GM21515 (cell line): ENCODE data around the gene BTBD2.
"Not testable (repeated sequence)": the region's sequence is repeated elsewhere in the genome, so short reads cannot be mapped to it uniquely, and the experiment has no call there.

Source experiments
- ATAC-seq: cut with Tn5 transposase; IDR thresholded peaks from one replicate; pipeline ENCODE4 v1.9.1; 2021; ENCODE audit not compliant: unreplicated experiment

Gene BTBD2

DNA sequence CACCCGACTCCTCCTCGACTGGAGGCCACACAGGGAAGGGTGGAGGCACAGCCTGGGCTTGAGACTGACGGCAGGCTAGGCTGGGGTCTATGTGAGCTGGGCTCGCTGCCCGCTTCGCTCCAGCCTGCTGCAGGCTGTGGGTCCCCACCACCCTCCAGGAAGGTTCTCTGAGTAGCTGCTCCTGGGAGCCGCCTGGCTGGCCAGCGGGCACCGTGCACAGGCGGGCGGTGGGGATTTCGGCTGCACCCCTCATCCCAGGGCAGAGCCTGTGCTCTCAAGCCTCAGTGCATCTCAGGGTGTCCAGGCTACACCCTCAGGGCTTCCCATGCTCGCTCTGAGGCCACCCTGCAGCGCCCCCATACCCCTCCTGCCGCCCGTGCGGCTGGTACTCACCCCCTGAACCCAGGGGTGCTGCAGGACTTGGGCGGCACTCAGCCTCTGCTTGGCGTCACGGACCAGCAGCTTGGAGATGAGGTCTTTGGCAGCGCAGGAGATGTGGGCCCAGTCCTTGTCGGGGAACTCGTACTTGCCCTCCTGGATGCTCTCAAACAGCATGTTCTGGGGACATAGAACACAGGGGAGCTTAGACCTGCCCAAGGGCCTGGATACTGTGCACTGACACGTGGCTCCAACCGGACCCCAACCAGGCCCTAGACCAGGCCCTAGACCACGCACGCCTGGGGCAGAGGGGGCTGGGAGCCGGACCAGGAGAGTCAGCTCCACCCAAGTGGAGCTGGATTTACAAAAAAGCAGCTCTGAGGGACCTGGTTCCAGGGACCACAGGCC is 25.3 kb upstream of the BTBD2 start:
- no peak for ATAC-seq

DNA sequence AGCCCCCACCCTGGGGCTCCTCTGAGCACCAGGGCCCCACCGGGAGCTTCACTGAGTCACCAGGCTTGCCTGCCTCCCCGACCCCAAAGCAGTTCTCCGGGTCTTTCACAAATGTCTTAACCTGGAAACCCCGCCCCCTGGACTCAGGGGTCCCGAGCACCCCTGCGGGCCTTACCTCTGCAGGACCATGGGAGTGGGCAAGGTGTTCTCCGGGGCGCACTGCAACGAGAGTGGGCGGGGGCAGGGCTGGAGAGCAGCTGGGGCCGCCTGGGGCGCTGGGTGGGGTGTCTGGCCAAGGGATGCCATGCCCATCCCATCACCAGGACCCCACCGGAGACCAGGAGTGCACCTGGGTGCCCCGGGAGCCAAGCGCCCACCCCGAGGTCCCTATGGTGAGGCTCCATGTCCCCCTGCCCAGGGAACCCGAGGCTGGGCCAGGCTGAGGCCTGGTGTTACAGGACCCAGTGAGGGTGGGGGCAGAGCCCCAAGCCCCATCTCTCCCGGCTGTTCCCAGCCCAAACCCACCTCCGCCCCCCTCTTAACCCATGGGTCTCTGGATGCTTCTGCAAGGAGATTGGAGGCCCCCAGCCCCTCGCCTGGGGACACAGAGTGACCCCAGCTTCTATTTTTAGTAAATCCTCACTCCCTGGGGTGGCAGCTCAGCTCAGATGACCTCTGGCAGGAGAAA is 24.6 kb upstream of the BTBD2 start:
- ATAC-seq = no peak

DNA sequence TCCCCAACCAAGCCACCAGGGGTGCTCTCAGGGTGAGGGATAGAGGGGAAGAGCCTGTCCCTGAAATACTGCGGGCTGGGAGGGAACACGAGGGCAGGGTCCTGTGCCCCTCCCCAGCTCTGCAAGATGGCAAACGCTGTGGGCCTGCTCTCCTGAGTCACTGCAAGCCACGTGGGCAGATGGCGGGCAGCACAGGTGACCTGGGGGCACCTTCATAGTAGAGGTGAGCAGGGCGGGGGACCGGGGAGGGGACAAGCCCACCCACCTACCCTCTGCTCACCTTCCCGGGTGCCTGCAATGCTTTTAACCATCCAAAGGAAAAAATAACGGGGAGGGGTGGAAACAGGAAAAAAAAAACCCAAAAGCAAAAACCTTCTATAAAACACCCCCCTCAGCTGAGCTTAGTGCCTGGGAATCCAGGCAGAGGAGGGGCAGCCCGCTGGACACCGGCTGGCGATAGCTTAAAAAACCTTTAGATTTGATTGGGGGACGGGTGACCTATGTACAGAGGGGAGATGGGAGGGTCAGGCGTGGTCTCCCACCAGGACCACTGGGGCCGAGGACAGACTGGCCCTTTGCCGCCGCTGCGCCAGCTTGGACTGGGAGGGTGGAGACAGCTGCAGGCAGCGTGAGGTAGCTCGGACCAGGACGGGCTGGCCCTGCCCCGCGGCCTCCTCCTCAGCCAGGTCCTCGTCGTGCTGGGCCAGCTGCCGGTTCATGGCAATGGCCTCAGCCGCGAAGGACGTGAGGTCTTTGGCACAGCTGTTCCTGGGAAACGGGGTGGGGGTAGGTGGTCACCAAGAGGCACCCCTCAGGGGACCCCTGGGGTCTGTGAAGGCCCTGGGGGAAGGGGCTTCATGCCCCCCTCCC is 23.8 kb upstream of the BTBD2 start:
- ATAC-seq = no peak

DNA sequence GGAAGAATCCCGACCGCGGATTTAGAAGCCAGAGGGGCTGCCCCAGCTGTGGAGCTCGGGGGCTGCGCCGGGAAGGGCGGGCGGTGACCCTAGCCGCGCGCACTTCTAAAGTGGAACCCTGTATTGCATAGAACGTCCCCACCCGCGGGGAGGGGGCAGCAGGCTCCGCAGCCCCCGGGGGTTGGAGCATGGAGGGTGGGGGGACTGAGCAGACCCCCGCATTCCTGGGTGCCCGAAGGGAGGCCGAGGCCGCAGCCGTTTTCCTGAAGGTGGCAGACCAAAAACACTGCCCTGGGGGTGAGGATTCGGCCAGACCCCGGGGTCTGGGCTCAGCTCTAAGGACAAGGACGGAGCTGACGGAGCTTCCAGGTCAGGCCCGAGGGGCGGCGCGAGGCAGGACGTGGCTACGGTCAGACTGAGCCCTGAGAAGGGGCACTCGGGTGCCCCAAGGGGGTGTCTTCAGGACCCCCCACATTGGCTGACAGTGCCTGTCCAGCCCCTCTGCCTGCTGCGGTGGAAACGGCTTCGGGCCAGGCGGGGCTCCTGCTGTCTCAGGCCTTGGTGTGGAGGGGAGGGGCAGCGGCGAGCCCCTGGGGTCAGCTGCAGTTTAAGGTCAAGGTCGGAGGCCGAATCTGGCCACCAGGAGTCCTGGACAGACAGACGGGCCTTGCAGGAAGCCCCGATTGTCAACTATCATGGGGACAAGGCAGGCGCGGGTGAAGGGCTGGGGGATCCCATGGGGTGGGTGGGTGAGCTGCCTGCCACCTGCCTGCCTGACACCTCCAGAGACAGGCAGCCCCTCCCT is 23.0 kb upstream of the BTBD2 start:
- ATAC-seq = no peak

DNA sequence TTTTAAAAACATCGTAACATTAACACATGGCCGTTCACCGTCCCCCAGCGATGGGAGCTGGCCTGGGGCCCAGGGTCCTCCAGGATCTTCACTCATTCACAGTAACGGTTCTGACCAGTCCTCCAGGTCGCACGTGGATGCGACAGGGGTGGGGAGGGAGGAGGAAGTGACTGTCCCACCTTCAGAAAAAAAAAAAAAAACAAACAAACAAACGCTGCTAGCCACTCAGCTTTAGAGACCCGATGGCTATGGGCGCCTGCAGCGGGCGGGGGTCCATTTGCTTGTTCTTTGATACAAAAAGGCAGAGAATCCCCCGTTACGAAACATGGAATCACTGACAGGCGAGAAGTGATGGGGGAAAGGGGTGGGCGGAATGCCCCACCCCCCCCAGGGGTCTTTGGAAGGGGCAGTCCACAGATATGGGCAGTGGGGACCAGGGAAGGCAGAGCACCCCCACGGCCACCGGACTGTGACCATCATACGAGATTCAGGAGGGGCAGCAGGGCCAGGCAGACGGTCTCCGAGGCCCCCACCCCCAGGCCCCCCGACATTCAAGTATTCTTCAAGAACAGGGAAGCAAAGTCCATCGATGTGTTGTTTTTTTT is 22.2 kb upstream of the BTBD2 start:
- ATAC-seq = no peak

DNA sequence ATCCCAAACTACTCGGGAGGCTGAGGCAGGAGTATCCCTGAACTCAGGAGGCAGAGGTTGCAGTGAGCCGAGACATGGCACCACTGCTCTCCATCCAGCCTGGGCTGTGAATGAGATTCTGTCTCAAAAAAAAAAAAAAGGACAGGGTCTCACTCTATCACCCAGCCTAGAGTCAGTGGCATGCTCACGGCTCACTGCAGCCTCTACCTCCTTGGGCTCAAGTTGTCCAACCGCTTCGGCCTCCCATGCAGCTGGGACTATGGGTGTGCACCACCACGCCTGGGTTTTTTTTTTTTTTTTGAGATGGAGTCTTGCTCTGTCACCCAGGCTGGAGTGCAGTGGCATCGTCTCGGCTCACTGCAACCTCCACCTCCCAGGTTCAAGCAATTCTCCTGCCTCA is 20.9 kb upstream of the BTBD2 start:
- no peak for ATAC-seq

- ATAC-seq = no peak
Measured at GRCh38 chr19:2035590-2035991, 20.1 kb upstream of the BTBD2 start.

GRCh38 chr19:2034729-2035589 is 19.4 kb upstream of the BTBD2 start:
- ATAC-seq = no peak

- not testable (repeated sequence) for ATAC-seq
Measured at GRCh38 chr19:2034253-2034652, 18.7 kb upstream of the BTBD2 start.

DNA sequence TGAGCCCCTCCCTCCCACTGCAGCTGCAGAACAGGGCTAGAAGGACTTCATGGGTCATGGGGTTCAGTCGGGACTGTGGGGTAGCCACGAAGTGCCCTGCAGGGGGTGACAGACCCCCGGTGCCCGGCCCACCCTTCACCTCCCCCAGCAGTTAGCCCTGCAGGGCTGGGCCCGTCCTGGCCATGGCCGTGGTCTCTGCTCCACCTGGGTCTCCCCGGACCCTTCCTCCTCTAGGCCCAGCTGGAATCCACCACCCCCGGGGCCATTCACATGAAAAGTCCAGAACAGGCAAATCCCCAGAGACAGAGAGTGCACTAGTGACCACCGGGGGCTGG is 18.3 kb upstream of the BTBD2 start:
- no peak for ATAC-seq

DNA sequence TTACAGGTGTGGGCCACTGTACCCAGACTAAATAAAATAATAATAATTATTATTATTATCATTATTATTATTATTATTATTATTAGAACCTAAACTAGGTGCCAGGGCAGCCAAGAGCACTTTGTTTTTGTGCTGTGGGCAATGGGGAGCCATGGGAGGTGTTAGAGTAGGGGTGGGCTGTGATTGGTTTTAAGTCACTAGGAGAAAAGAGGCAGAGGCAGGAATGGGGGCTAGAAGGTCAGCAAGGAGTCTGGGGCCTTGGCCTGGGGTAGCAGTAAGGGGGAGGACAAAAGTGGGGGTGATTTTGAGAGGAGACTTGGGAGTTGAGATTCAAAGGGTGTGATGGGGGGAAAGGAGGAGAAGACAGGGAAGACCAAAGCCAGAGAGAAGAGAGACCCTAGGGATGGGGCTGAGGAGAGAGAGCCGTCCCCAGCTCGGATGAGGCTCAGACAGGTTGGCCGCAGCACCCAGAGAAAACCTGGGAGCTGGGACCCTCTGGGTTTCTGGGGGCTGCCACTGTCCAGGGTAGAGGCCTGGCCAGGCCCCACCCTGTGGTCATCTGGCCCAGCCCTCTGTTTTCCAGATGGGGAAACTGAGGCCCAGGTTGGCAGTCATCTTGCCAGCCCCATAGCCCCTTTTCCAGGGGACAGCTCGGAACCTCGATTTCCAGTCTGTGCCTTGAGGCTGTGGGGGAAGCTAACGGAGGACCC is 17.8 kb upstream of the BTBD2 start:
- no peak for ATAC-seq

GRCh38 chr19:2032296-2032941 is 16.9 kb upstream of the BTBD2 start:
- no peak for ATAC-seq

- ATAC-seq = no peak
Measured at GRCh38 chr19:2027361-2027760, 11.8 kb upstream of the BTBD2 start.

DNA sequence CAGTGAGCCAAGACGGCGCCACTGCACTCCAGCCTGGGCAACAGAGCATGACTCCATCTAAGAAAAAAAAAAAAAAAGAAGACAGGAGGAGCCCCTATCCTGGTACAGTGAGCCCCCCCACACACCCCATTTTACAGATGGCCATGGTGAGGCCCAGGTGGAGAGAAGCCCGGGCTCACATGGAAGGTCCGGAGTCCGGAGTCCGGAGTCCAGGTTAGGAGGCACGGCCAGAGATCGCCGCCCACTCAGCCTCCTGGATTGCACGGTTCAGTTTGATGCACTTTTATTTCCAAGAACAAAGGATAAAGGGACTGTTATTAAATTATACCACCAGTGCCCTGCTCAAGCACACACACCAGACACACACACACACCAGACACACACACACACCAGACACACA is 11.3 kb upstream of the BTBD2 start:
- no peak for ATAC-seq

DNA sequence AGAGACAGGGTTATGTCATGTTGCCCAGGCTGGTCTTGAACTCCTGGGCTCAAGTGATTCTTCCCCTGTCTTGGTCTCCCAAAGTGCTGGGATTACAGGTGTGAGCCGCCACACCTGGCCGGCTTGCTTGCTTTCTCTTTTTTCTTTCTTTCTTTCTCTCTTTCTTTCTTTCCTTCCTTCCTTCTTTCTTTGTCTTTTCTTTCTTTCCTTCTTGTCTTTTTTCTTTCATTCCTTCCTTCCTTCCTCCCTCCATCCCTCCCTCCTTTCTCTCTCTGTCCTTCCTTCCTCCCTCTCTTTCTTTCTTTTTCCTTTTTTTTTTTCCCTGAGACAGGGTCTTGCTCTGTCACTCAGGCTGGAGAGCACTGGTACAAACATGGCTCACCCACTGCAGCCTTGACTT is 6.8 kb upstream of the BTBD2 start:
- no peak for ATAC-seq

- ATAC-seq = no peak
Measured at GRCh38 chr19:2021453-2022140, 6.1 kb upstream of the BTBD2 start.

- ATAC-seq = no peak
Measured at GRCh38 chr19:2018752-2019151, 3.2 kb upstream of the BTBD2 start.
